GM21360 (cell line): ENCODE data around the gene TPM2.

Source experiments
- ATAC-seq: cut with Tn5 transposase; IDR thresholded peaks from one replicate; pipeline ENCODE4 v1.9.1; 2021; ENCODE audit warnings: mild to moderate bottlenecking, moderate library complexity; ENCODE audit not compliant: unreplicated experiment

Gene TPM2

DNA sequence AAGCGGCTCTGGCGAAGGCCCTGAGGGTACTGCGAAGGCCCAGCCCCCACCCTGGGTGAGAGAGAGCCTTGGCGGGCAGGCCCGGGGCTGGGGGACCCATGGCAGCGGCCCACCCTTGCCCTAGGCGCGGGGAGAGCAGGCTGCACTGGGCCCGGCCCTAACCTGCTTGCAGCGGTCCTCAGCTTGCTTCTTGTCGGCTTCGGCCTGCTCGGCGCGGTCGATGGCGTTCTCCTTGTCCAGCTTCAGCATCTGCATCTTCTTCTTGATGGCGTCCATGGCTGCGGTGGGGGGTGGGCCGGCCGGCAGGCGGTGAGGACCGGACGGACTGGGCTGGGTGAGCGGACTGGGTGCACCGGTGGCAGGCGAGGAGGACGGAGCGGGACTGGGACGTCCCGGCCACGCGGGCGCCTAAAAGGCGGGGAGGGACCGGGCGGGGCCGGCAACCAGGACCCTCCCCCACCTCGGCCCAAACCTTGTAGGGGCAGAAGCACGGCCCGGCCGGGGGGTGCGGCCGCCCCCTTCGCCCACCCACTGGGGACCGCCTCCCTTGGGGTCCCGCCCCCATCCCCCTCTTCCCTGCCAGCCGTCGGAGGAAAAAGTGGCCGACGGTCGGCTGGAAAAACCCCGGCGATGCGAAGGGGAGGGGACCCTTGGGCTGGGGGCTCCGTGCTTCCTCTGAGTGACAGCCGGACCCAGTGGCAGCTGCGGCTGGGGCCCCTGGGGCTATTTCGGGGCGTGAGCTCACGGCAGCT is at the start of gene TPM2:
TSS of gene TPM2 (minus strand) at position 384 of the 752 bp plus-strand sequence. CDS start at position 276, 108 bp downstream.
- ATAC-seq, result no peak

GRCh38 chr9:35738924-35739323 is 49.2 kb upstream of the TPM2 start:
- no peak for ATAC-seq

DNA sequence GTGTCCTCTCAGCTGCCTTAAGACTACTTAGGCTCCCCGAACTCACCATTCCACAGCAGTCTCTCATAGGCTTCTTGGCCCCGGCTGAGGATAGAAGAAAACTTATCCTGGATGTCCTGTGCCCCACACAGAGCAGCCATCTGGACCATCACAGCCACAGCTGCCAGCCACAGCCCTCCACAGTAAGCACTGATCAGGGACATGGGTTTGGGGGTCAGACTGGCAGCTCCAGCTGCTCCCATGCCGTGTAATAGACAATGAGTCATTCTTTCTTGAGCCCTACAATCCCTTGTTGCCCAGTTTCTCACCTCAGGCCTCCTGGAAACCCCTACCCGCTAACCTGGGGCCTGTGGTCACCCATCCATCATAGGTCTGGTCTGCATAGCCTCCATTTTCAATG is 48.5 kb upstream of the TPM2 start:
- ATAC-seq, result no peak

DNA sequence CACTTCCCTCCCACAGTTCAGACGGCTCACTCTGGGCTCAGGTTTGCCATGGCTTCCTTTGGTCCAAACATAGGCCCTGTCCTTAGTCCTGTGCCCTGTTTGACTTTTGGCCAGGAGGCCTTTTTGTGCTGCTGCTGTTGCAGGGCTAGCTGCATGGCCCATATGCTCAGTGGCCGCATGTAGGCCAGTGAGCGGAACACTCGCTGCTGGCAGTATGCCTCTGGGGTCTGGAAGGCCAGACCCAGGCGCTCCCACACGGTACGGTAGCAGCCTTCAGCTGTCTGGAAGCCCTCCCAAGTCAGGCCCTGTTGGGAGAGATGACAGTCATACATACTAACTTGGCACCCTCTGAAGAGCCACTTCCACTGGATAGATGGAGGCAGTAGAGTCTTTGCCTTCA is 47.4 kb upstream of the TPM2 start:
- no peak for ATAC-seq

DNA sequence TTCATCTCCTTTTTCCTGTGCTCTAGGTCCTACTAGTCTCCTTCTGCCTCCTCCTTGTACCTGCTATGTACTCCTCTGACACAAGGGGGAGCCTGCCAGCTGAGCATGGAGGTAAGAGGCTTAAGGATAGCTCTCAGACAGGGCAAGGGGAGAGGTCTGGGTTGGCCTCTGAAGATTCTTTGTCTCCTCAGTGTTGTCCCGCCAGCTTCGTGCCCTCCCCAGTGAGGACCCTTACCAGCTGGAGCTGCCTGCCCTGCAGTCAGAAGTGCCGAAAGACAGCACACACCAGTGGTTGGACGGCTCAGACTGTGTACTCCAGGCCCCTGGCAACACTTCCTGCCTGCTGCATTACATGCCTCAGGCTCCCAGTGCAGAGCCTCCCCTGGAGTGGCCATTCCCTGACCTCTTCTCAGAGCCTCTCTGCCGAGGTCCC is 46.5 kb upstream of the TPM2 start:
- ATAC-seq, result no peak

DNA sequence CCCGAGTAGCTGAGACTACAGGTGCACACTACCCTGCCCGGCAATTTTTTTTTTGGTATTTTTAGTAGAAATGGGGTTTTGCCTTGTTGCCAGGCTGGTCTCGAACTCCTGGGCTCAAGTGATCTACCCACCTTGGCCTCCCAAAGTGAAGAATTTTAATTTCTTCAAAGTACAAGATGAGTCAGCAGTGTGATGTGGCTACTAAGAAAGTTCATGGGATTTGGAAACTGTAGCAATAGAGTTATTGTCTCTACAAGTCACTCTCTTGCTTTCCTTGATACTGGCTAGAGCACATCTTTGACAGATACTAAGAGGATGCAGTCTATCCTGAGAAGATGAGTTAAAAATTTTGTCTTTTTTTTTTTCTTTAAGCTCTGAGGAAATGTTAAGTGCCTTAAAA is 44.4 kb upstream of the TPM2 start:
- ATAC-seq, result no peak

- peak; percentile 1 for ATAC-seq
Observed at GRCh38 chr9:35732800-35733541, 43.2 kb upstream of the TPM2 start.

- peak; percentile 71 for ATAC-seq
Observed at GRCh38 chr9:35732185-35732799, 42.6 kb upstream of the TPM2 start, which contains the start of the genes CREB3 and TLN1. Gene CREB3 (plus strand): TSS chr9:35732666. CDS start chr9:35732773, 107 bp downstream. Gene TLN1 (minus strand): TSS chr9:35732195. CDS start chr9:35725694, 6,501 bp downstream.

DNA sequence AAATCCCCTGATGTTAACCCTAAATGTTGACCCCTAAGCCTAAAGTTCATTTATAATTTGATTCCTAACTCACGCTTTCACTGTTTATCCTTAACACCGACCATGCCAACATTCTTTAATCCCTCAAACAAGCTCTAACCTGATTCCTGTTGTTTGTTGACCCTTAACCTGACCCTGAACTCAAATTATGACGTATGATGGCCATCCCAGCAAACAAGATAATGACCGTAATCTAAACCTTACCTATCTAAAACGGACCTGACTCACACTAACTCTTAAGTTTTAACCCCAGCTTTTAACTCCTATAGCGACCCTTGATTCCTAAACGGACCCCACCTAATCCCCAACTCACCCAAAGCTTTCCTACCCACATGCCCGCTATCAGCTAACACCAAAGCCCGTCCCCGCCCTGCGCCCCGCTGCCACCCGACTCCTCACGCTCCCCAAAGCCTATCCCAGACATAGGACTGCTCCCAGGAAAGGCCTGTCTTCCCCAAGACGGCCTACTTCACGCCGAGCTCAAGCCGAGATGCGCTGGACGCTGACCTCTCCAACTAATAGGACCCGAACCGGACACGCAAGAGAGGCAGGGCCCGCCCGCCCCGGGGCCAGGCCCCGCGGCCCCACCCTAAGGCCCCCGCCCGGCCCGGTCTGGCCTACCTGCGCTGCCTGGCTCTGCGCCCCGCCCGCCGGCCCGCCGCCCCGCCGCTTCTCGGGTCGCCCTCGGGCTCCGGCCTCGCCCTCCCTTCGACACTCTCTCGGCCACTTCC is 41.9 kb upstream of the TPM2 start:
- ATAC-seq, result no peak

- no peak for ATAC-seq
Observed at GRCh38 chr9:35730486-35730854, 40.7 kb upstream of the TPM2 start.

GRCh38 chr9:35729700-35730485 is 40.2 kb upstream of the TPM2 start:
- no peak for ATAC-seq

DNA sequence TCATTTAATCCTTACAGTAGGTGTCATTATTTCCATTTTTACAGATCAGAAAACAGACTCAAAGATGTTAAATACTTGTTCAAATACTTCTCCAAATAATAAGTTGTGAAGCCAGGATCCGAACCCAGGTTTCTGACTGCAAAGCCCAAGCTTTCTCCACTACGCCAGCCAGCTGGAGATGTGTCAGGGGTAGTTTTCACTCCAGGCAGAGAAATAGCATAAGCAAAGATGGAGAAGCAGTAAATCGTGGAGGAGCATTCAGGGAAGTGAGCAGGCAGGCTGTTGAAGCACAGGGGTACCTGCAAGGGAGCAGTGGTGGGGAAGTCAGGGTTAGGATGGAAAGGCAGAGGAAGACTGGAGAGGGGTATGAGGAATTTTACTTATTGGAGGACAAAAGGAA is 39.4 kb upstream of the TPM2 start:
- ATAC-seq, result no peak

DNA sequence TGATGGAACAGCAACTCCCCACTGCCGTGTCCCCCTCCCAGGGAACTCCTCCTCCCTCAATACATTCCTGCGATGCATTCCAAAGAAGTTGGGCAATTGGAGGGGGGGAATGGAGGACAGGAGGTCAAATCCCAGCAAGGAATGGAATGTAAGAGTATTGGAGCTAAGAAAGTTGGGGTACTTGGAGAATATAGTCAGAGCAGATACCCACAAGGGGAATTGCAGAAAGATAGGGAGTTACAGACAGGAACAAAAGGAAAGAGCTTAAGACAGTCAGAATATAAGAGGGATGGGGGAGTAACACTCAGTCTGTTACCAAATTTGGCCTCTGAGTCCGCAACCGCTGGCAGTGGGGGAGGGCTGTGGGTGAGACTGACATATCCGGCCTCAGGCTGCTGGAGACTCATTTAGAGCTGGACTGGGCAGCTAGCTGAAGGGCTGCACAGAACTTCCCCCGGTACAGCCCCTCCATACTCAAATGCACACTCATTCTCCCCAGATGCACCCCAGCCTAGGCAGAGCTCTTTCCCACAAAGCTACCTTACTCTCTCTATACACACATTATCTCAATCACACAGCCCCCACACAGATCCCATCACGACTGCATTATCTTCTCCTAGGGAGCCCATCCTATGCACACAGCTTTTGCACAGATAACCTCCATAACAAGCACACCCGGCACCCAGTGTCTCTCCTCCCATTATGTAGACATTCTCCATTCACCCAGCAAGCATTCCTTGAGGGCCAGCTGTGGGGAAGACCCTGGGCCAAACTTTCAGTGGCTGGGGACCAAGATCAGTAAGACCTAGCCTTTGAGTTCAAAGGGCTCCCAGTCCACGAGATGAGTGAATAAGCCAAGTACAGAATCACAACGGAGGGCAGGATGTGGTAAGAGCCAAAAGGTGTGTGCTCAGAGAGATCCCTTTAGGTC is 38.6 kb upstream of the TPM2 start:
- ATAC-seq, result no peak

GRCh38 chr9:35727676-35728040 is 37.9 kb upstream of the TPM2 start:
- ATAC-seq, result no peak

DNA sequence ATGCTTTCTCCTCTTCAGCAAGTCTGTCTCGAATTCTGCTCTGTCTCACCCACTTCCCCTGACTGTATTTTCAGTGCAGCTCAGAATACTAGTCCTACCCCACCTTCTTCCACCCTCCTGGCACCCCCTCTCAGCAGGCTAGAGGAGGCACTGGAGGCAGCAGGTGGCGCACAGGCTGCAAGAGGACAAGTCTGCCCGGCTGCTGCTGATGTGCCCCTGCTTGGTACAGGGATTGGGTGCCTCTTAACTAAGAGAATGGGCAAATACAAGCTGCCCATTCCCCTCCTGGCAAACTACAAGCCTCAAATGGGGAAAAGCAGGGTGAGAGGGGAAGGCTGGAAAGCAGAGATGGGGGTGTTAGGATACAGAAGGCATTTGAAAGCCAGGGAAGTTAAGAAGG is 37.2 kb upstream of the TPM2 start:
- ATAC-seq, result no peak

DNA sequence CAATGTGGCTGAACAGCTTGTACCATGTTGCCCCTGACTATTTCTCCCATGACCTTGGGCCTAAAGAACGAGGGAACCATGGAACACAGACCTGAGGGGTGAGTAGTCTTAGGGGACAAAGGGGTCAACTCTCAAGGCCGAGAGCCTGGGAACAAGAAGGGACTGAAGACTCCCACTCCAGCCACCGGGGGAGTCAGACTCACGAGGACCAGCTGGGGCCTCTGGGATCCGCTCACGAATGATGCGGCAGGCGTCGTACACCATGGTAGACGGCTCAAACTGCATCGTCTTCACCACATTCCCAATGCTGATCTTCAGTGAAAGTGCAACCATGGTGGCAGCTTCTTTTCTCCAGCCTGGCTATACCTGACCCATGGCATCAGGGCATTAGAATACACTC is 35.6 kb upstream of the TPM2 start:
- no peak for ATAC-seq

DNA sequence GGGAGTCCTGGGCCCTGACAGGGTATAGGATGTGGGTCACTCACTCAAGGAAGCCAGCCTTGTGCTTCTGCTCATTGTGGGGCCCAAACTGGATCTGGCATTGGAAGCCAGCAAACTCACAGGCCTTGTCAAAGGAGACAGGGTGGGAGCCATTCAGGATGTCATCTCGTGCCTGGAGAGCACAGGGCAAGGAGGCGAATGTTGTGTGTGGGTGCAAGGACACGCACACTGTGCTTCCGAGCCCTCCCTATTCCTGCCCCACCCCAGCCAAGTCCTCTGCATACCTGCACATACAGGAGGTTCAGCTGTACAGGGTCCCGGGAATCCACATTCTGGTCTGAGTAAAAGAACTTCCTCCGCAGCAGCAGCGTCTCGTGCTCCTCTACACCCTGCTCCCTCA is 34.2 kb upstream of the TPM2 start:
- ATAC-seq, result no peak

DNA sequence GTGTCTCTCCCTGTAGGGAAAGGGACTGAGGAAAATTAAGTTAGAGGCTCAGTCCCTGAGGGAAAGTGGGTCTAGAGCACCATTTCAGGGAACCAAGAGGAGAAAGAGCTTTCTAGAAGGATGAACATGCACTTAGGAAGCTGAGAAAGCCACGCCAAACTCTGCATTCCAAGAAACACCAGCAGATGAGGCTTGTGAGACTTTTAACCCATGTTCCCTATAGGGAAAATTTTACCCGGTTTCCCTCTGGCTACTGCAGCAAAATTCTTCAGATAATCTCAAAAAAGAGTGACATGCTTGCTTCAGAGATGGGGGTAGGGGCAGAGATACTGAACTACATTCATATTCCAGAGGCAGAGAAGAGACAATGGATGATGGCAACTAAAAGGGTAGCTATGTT is 33.7 kb upstream of the TPM2 start:
- ATAC-seq, result no peak

DNA sequence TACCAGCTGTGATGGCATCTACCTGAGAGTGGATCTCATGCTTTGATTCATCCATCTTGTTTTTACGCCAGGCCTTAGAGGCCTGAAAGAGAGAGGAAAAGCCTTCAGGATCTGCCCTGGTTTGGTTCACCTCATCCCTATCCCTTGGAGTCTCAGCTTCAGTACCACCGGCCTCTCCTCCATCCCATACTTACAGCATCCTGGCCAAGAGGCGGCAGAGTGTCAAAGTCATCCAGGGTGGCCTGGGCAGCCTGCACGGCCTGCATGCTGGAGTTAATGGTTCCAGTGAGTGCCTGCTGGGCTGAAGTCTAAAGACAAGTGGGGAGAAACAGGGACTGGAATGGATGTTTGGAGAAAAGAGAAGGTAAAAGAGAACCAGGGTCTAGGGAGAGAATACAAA is 29.8 kb upstream of the TPM2 start:
- no peak for ATAC-seq
